ENCODE data around the gene RPL38.
A peak's percentile ranks its signal among the peaks of the same experiment; 100 is the strongest.

RPL38 gene

GRCh38 chr17:74211912-74212208, 8.4 kb downstream of the RPL38 start:
- DNase-seq = no peak

GRCh38 chr17:74212209-74212912, 8.9 kb downstream of the RPL38 start:
- DNase-seq = no peak

GRCh38 chr17:74212913-74213791, 9.7 kb downstream of the RPL38 start, which contains the start of gene TTYH2:
TSS of gene TTYH2 (plus strand) at chr17:74213571. CDS start at chr17:74213588, 17 bp downstream.
- peak; percentile 39 to 49 (median 44) for DNase-seq

GRCh38 chr17:74213861-74214391, 10.4 kb downstream of the RPL38 start:
- no peak for DNase-seq

- no peak for DNase-seq
These were observed 11.2 kb downstream of the RPL38 start for GRCh38 chr17:74214484-74215341.

- no peak for DNase-seq
These were observed 11.9 kb downstream of the RPL38 start for GRCh38 chr17:74215342-74215727.

- DNase-seq = no peak
These were observed 13.0 kb downstream of the RPL38 start for GRCh38 chr17:74216505-74216904.

GRCh38 chr17:74217037-74217730, 13.7 kb downstream of the RPL38 start:
- DNase-seq = no peak

GRCh38 chr17:74217888-74218287, 14.4 kb downstream of the RPL38 start:
- no peak for DNase-seq

GRCh38 chr17:74218436-74218835, 15.0 kb downstream of the RPL38 start:
- DNase-seq = no peak

GRCh38 chr17:74219576-74220133, 16.2 kb downstream of the RPL38 start:
- DNase-seq = no peak

- DNase-seq = no peak
These were observed 16.7 kb downstream of the RPL38 start for GRCh38 chr17:74220219-74220618.

GRCh38 chr17:74220946-74221818, 17.7 kb downstream of the RPL38 start:
- DNase-seq = no peak

GRCh38 chr17:74222399-74222798, 18.9 kb downstream of the RPL38 start:
- no peak for DNase-seq

GRCh38 chr17:74223901-74224300, 20.4 kb downstream of the RPL38 start:
- no peak for DNase-seq

- DNase-seq = no peak
These were observed 21.7 kb downstream of the RPL38 start for GRCh38 chr17:74224959-74225725.

- no peak for DNase-seq
These were observed 22.8 kb downstream of the RPL38 start for GRCh38 chr17:74226252-74226651.

GRCh38 chr17:74227271-74228080, 24.0 kb downstream of the RPL38 start:
- no peak for DNase-seq

GRCh38 chr17:74228306-74228978, 25.0 kb downstream of the RPL38 start:
- no peak for DNase-seq
